Central memory CD8-positive, alpha-beta T cell (primary cell): Measurements from ENCODE around the gene LHPP.

ENCODE experiments used
- ATAC-seq: fragments of 150-1000 bp; cut with Tn5 transposase; replicated peaks from 2 replicates; pipeline ENCODE4 v1.10.0; 2022; ENCODE audit warnings: mild to moderate bottlenecking, moderate FRiP score, moderate number of reproducible peaks; ENCODE audit not compliant: poor library complexity, severe bottlenecking; ENCODE audit errors: extremely low read depth
- DNase-seq, 2 donors: peaks; one replicate each; pipeline ENCODE4 v3.0.0; 2021; ENCODE audit warnings: low spot score in 2 of 2
- H3K27ac Mint-ChIP-seq: one replicate; pipeline ENCODE4 v1.8.0; 2022; ENCODE audit warnings: low read depth, mild to moderate bottlenecking, moderate library complexity, mixed read lengths
- H3K27me3 Mint-ChIP-seq: one replicate; pipeline ENCODE4 v1.8.0; 2022; ENCODE audit warnings: mixed read lengths
- H3K36me3 Mint-ChIP-seq: one replicate; pipeline ENCODE4 v1.8.0; 2022; ENCODE audit warnings: mild to moderate bottlenecking, moderate library complexity, mixed read lengths; ENCODE audit not compliant: insufficient read depth
- H3K4me1 Mint-ChIP-seq: one replicate; pipeline ENCODE4 v1.8.0; 2022; ENCODE audit warnings: mixed read lengths
- H3K4me3 Mint-ChIP-seq: one replicate; pipeline ENCODE4 v1.8.0; 2022; ENCODE audit warnings: mild to moderate bottlenecking, moderate library complexity, mixed read lengths
- H3K9me3 Mint-ChIP-seq: one replicate; pipeline ENCODE4 v1.8.0; 2022; ENCODE audit warnings: mixed read lengths

The LHPP gene

GRCh38 chr10:124557648-124558338 lies 96.2 kb downstream of the LHPP start:
- Mint-ChIP-seq H3K4me3 (no peak overlapping the region), H3K27ac (no peak overlapping the region), H3K4me1 (no peaks in the 10 kb centered on the region), H3K27me3 (no peaks in the 10 kb centered on the region), H3K9me3 (peaks cover 6% of the 10 kb centered on the region), H3K36me3 (no peaks in the 10 kb centered on the region)
- ATAC-seq: no peak
- DNase-seq: no peak

DNA sequence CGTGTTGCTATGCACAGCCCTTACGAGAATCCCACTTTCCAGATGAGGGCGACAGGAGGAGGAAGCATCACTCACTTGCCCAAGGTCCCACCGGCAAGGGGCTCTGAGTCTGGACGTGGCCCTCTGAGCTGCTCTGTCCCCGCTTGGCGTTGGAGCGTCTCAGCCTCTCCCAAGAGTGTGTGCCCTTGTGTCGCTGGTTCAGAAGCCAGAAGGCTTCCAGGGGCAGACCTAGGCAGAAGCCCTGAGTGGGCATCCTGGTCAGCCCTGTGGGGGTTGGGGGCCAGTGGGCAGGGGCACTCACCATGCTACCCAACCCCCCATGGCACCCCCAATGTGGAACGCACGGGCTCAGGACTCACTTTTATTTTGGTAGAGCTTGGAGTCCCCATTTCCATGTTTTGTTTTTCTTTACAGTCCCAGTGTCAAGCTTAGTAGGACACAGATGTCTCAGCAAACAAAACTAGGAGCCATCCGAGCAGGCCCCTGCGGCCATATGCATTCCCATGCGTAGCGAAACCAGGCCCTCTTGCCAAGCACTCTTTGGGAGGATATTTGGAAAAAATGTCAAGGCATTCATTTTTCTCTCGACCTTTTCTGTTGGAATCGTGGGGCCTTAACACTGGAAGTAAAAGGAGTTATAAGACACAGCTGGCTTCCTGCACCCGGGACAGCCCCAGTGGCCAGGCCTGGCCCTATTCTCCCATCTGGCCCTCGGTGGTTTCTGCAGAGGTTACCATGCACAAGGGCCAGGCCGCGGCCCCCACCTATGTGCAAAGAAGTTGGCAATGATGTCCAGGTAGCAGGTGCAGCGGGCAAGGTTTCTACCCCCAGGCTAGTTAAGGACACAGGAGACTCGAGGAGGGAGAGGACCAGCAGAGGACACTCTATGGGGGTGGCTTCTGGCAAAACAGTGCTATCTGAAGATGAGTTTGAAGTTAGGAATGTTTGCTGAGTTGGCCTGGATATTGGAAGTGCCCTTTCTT lies 97.0 kb downstream of the LHPP start:
- Mint-ChIP-seq H3K9me3 (peaks cover 6% of the 10 kb centered on the region), H3K4me1 (no peaks in the 10 kb centered on the region), H3K4me3 (no peak overlapping the region), H3K27me3 (no peaks in the 10 kb centered on the region), H3K36me3 (peaks cover 2% of the 10 kb centered on the region), H3K27ac (no peak overlapping the region)
- DNase-seq (no peak), ATAC-seq (no peak)

DNA sequence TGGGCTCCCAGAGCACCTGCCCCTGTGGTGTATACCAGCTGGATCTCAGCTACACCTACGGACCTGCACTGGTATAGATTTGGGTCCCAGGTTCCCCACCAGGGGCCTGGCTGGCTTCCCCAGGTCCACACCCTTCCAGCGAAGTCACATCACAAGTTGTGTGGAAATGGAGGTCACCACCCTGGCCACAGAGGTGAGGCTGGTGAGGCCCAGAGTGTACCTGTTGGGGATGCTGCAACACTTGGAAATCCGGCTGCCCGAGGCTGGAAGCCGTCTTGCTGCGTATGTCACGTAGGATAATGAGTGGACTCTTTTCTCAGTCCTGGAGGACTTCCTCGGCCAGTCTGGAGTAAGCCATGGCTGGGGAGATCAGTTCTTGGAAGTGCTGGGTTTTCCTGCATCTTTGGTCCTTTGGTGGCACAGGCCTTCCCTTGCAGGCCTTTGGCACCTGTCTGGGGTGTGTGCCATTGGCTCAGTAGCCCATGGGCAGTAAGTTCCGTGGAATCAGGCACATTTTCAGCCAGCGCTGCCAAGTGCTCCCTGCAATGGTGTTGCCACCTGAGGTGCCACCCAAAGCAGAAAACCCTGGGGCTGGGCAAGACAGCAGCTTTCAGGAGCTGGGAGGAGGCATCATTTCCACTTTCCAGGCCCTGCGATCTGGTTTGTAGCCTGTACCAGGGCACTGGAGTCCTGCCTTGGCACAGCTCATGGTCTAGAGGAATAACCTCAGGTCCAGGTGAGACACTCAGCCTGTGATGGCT lies 97.9 kb downstream of the LHPP start:
- no peak overlapping the region for H3K27ac Mint-ChIP-seq
- H3K9me3 Mint-ChIP-seq: peaks cover 6% of the 10 kb centered on the region
- no peaks in the 10 kb centered on the region for H3K4me1 Mint-ChIP-seq
- no peaks in the 10 kb centered on the region for H3K27me3 Mint-ChIP-seq
- DNase-seq (no peak), ATAC-seq (no peak)
- H3K36me3 Mint-ChIP-seq: peaks cover 2% of the 10 kb centered on the region
- no peak overlapping the region for H3K4me3 Mint-ChIP-seq

DNA sequence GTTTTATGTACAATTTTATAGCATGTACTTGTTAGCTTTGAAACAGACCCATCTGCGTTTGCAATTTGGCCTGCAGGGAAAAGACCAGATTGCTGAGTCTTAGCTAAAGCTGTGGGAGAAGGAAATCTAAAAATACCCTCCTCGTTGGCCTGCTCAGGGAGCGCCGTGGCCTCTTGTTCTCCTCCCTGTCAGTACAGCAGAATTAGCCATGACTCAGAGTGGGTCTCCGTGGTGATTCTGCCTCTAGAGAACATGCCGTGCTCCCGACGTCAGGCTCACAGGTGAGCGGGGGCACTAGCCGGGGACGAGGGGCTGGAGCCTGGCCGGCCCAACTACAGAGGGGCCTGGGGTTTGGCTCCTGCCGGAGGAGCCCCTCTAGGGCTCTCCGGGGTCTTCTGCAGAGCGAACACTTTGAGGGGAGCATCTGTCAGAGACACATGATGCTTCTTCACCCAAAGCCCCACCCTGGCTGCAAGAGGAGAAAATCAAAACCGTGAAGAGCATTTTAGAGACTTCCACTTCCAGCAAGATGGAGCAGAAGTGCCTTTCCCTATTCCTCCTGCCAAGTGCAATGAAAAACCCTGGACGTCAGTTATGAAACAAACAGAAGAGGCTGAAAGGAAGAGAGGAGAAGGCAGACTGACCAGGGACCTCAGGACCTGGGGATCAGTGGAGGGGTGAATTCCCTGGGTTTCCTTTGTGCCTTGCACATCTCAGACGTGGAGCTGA lies 98.9 kb downstream of the LHPP start:
- Mint-ChIP-seq H3K9me3 (peaks cover 6% of the 10 kb centered on the region), H3K4me1 (no peaks in the 10 kb centered on the region), H3K36me3 (peaks cover 2% of the 10 kb centered on the region), H3K27me3 (no peaks in the 10 kb centered on the region), H3K27ac (no peak overlapping the region), H3K4me3 (no peak overlapping the region)
- no peak for ATAC-seq
- DNase-seq: no peak

DNA sequence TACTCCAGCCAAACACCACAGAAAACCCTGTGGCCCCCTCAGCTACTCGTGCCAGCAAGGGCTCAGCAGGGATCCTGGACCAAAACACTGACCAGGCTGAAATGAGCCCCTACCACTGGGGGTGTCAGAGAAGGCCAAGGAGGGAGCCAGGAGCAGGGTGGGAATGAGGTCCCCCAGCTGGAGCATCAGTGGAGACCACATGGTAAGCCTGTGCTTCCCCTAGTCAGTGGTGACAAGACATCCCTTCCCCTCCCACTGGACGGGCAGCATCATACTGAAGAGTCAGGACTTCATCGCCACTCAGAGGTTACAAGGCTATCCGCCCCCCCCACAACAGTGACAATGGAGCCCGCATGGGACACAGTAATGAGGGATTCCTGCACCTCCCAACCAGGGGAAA lies 99.6 kb downstream of the LHPP start:
- DNase-seq (no peak), ATAC-seq (no peak)
- Mint-ChIP-seq H3K36me3 (peaks cover 2% of the 10 kb centered on the region), H3K4me3 (no peak overlapping the region), H3K27me3 (no peaks in the 10 kb centered on the region), H3K4me1 (no peaks in the 10 kb centered on the region), H3K9me3 (peaks cover 6% of the 10 kb centered on the region), H3K27ac (no peak overlapping the region)

DNA sequence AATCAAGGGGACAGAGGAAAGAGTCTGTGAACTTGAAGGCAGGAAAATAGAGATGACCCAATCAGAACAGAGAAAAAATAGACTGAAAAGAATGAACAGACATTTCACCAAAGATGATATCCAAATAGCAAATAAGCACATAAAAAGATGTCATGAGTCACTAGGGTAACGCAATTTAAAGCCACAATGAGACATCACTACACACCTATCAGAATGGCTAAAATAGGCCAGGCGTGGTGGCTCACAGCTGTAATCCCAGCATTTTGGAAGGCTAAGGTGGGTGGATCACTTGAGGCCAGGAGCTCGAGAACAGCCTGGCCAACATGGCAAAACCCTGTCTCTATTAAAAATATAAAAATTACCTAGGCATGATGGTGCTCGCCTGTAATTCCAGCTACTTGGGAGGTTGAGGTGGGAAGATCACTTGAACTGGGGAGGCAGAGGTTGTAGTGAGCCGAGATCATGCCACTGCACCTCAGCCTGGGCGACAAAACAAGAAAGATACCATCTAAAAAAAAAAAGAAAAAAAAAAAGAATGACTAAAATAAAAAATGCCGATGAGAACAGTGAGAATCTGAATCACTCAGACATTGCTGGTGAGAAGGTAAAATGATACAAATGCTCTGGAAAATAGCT lies 100.9 kb downstream of the LHPP start:
- peaks cover 2% of the 10 kb centered on the region for H3K36me3 Mint-ChIP-seq
- H3K27me3 Mint-ChIP-seq: no peaks in the 10 kb centered on the region
- no peak overlapping the region for H3K27ac Mint-ChIP-seq
- ATAC-seq (no peak), DNase-seq (no peak)
- H3K4me1 Mint-ChIP-seq: no peaks in the 10 kb centered on the region
- peaks cover 6% of the 10 kb centered on the region for H3K9me3 Mint-ChIP-seq
- H3K4me3 Mint-ChIP-seq: no peak overlapping the region

DNA sequence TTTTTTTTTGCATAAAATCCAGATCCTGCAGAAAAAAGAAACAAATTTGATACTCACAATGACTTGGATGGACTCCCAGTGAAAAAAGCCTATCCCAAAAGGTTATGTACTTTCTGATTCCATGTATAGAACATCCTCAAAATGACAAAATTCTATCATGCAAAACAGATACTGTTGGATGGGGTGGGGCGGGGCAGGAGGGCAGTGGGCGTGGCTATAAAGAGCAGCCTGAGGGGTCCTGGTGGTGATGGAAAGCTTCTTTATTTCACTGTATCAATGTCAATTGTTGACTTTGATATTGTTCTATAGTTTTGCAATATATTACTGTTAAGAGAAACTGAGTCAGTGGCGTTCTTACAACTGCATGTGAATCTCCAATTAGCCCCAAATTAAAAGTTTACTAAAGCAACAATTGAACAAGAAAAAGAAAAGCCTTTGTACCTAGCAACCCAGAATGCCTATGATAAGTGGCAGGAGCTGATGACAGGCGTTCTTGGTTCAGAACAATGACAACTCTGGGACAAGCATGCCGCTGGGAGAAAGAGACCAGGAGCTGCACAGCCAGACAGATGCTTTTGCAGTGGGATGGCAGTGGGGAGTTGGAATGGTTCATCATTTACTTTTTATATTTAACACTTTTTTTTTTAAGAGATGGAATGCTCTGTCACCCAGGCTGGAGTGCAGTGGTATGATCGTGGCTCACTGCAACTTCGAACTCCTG lies 101.9 kb downstream of the LHPP start:
- peaks cover 6% of the 10 kb centered on the region for H3K9me3 Mint-ChIP-seq
- H3K27ac Mint-ChIP-seq: no peak overlapping the region
- H3K4me3 Mint-ChIP-seq: no peak overlapping the region
- H3K4me1 Mint-ChIP-seq: no peaks in the 10 kb centered on the region
- no peak for ATAC-seq
- DNase-seq: no peak
- no peaks in the 10 kb centered on the region for H3K27me3 Mint-ChIP-seq
- peaks cover 2% of the 10 kb centered on the region for H3K36me3 Mint-ChIP-seq

DNA sequence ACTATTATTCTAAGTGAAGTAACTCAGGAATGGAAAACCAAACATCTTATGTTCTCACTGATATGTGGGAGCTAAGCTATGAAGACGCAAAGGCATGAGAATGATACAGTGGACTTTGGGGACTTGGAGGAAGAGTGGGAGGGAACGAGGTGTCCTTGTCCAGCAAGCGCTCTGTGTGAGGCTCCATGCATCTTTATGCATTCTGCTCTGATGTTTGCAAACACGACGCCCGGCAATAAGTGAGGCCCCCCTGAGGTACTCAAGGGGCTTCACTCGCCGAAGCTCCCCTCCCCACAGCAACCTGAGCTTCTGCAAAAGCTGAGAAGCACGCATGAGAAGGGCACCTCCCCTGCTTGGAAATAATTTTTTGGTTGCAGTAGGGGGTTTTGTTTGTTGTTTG lies 103.3 kb downstream of the LHPP start:
- DNase-seq (no peak), ATAC-seq (no peak)
- no peaks in the 10 kb centered on the region for H3K4me1 Mint-ChIP-seq
- peaks cover 3% of the 10 kb centered on the region for H3K36me3 Mint-ChIP-seq
- H3K9me3 Mint-ChIP-seq: peaks cover 6% of the 10 kb centered on the region
- H3K27me3 Mint-ChIP-seq: no peaks in the 10 kb centered on the region
- no peak overlapping the region for H3K27ac Mint-ChIP-seq
- no peak overlapping the region for H3K4me3 Mint-ChIP-seq

DNA sequence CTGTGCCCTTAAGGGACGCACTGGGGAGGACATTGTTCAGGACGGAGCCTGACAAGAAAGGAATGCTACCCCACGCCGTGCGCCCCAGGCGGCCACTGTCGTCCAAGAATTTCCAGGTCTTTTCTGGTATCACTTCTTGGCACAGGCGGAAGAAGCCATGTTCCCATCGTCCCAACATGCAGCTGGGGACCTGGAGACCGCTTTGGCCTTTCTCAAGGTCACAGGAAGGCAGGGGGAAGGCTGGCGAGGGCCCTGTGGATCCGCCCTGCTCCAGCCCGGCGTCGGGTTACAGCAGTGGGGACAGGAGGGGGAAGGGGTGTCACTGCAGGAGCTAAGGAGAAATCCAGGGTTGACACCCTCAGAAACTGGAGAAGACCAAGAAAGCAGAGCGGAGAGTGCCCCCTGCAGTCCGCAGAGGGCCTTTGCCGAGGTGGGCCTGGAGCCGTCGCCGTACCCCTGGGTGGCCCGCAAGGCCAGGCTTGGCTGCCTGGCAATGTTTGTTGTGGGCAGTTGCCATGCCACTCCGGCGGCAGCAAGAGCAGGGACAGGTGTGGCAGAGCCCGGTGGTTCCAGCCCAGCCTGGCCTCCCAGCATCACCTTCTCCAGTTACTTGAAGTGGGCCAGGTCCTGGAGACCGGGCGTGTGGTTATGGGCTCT lies 104.1 kb downstream of the LHPP start:
- ATAC-seq: no peak
- no peak overlapping the region for H3K27ac Mint-ChIP-seq

DNA sequence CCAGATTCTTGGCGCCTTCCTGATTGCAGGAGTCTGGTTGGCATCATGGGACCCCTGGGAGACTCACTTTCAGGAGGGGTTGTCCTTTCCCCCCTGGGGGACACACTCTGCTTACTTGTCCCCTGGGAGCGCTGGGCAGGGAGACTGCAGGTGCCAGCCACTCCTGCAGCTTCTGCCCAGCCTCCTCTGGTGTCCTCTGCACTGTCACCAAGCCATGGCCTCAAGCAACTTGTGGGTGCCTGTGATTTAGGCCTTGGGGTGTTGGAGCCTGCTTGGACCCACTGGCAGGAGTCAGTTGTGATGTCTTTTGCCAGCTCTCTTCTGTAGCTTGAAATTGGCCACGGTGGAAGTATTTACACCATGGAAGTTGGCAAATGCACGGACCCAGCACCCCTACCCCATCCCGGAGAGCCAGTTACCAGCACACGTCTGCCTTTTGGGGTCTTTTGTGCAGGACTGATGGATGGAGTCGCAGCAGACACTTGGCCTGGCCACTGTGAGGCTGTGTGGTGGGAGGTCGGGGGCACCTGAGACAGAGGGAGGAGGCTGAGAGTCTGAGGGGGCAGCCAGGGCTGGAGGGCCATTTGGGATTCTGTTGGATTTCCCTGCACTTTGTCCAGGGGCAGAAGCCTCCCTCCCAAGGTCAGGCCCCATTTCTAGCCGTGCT lies 104.7 kb downstream of the LHPP start:
- ATAC-seq (no peak), DNase-seq (no peak)
- Mint-ChIP-seq H3K27ac (no peak overlapping the region), H3K4me3 (no peak overlapping the region), H3K4me1 (no peaks in the 10 kb centered on the region), H3K27me3 (no peaks in the 10 kb centered on the region), H3K36me3 (peaks cover 3% of the 10 kb centered on the region), H3K9me3 (peaks cover 5% of the 10 kb centered on the region)

More for the DNA sequence above, 104.1 kb downstream of the LHPP start:
- no peak for DNase-seq
- no peaks in the 10 kb centered on the region for H3K27me3 Mint-ChIP-seq
- peaks cover 3% of the 10 kb centered on the region for H3K36me3 Mint-ChIP-seq
- H3K4me1 Mint-ChIP-seq: no peaks in the 10 kb centered on the region
- H3K9me3 Mint-ChIP-seq: peaks cover 6% of the 10 kb centered on the region
- no peak overlapping the region for H3K4me3 Mint-ChIP-seq
